Measurements from ENCODE around the gene ANKRD28. TPM values are rescaled to one million over a fixed set of nuclear protein-coding genes. Genes with fewer than 3 reads are reported as not detected.

The ANKRD28 gene
- total and polyA plus RNA-seq, 2 of the 8 experiments (the other 6 are each of a cell fraction or from before 2014, with no cell fraction given): 39.1 to 61.7 TPM

GRCh38 chr3:15801298-15801697 lies 3.5 kb upstream of the ANKRD28 start (continued):
- TF ChIP-seq TBP (IDR thresholded peaks at IDR 0.05; ENCODE audit: low read depth, low read length) (no peak), CREB1 (IDR thresholded peaks at IDR 0.05) (no peak), EZH2 (IDR thresholded peaks at IDR 0.05; ENCODE audit: low read depth, low read length, severe bottlenecking) (no peak), BCL11A (IDR thresholded peaks at IDR 0.05; ENCODE audit: low read depth in 2 of 2, low read length in 2 of 2) (no peak)
